ENCODE results near the gene USP1.

Gene USP1

GRCh38 chr1:62426794-62427193 is 10.1 kb upstream of the USP1 start:
- DNase-seq (ENCODE audit: low read depth in 2 of 3, low spot score in 2 of 3) = no peak

- DNase-seq (ENCODE audit: low read depth in 2 of 3, low spot score in 2 of 3) = no peak
Measured at GRCh38 chr1:62428351-62428750, 8.5 kb upstream of the USP1 start.

DNA sequence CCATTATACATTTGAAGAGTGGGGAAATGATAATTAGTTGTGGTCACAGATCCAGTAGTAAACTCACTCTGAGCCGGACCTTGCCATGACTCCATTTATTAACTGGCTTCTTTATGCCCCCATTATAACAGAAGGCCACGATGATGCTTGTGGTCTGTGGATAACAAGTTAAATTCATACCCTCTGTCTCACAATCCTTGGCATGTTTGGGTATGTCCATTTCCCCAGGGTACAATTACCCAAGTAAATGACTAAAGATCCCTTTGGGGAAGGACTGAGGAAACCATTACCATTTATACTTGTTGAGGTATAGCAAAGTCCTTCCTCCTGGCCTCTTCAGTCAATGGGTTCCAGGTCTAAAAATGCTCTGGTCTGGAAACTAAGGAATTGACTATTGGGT is 7.3 kb upstream of the USP1 start:
- DNase-seq (ENCODE audit: low read depth in 2 of 3, low spot score in 2 of 3) = no peak

GRCh38 chr1:62433861-62434617 is 2.8 kb upstream of the USP1 start:
- no peak for DNase-seq (ENCODE audit: low read depth in 2 of 3, low spot score in 2 of 3)

DNA sequence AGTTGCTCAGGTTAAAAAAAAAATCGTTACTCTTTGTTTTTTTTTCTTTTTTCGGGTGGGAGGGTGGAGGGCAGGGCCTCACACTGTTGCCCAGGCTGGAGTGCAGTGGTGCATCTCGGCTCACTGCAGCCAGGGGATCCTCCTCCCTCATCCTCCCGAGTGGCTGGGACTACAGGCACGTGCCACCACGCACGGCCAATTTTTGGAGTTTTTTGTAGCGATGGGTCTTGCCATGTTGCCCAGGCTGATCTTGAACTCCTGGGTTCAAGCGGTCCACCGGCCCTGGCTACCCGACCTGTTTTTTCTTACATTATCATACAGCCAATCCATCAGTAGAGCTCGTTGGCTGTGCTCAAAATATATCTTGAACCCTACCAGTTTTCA is 2.2 kb upstream of the USP1 start:
- no peak for DNase-seq (ENCODE audit: low read depth in 2 of 3, low spot score in 2 of 3)

DNA sequence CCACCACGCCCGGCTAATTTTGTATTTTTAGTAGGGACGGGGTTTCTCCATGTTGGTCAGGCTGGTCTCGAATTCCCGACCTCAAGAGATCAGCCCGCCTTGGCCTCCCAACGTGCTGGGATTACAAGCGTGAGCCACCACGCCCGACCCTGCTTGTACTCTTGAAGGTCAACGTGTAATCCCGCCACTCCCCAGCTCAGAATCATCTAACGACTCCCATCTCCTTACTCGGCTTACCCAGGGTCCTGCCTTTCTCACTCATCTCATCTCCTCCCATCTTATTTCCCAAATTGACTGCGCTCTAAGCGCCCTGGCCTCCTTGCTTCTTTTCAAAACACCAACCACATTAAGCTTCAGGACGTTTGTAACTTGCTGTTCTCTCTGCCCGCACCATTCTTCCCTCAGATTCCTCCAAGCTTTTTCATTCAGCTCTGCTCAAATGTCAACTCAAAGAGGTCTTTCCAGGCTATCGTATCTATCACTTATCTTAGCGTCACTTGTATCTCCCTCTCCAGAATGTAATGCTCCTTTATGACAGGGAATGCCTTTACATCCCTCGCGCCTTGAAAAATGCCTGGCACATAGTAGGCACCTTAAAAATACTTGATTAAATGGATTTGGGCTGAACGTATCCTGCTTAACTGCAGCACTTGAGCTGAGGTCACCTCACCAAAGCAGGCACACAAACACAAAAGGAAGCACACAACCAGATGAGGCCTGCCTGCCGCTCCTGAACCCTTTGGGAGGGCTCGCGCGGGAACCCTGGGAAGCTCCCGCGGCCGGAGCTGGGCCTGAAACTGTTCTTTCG is 1.4 kb upstream of the USP1 start:
- no peak for DNase-seq (ENCODE audit: low read depth in 2 of 3, low spot score in 2 of 3)

GRCh38 chr1:62436039-62436465 is 797 bp upstream of the USP1 start:
- peak; percentile 83 to 95 (median 84) for DNase-seq (ENCODE audit: low read depth in 2 of 3, low spot score in 2 of 3)

DNA sequence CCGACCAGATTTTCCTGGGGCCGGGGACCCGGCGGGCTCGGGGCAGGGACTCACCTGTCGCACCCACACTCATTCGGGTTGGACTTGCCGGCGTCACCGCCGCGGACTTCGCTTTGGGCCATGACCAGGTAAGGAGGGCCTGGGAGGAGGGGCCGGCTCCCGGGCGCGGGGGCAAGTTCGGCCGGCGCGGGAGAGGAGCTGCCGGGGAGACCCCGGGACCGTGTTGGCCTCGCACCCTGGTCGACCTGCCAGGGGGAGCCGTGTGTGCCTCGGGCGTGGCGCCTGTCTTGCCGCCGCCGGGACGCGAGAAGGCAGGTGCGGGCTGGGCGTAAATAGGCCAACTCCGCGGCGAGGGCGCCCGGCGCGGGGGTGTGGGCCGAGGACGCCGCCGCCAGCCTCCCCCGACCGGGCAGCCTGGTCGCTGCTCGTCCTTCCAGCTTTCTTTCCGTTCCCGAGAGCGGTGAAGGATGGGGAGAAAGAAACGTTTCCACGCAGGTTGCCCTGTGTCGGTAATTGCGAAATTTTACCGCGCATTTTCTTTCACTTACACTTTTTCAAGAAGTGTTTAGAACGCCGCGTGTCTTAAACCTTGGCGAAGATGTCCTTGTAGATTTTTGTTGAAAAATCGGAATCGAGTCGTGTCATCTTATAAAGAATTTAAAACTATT is 558 bp downstream of the USP1 start:
- DNase-seq (ENCODE audit: low read depth in 2 of 3, low spot score in 2 of 3) = peak in 2 of 3 experiments; percentile 25 to 33

- no peak for DNase-seq (ENCODE audit: low read depth in 2 of 3, low spot score in 2 of 3)
Measured at GRCh38 chr1:62438163-62438562, 1.3 kb downstream of the USP1 start.

DNA sequence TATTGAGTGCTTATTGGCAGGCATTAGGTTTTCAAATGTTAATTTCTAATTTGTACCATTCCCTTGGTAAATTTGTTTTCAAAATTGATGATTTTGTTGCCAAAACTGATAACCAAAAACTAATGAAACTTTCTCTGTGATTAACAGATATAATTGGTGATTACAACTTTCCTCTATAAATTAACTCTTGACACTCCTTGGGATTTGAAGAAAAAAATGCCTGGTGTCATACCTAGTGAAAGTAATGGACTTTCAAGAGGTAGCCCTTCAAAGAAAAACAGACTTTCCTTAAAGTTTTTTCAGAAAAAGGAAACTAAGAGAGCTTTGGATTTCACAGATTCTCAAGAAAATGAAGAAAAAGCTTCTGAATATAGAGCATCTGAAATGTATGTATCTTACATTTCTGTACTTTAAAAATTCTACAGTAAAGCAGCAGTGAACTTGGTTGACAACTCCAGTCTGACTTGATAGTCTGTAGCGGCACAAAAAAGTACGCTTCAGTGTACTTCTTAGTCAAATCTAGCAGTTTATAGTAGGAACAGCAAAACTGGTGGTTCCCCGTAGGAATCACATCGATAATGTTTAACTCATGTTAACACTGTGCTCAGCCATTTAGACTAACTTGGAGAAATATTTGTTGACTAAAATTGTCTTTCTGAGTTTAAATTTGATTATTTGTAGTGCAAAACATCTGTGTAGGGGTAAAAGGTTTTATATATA is 3.0 kb downstream of the USP1 start:
- DNase-seq (ENCODE audit: low read depth in 2 of 3, low spot score in 2 of 3) = no peak

GRCh38 chr1:62444701-62445100 is 7.9 kb downstream of the USP1 start:
- no peak for DNase-seq (ENCODE audit: low read depth in 2 of 3, low spot score in 2 of 3)

- DNase-seq (ENCODE audit: low read depth in 2 of 3, low spot score in 2 of 3) = no peak
Measured at GRCh38 chr1:62448221-62448933, 11.5 kb downstream of the USP1 start.

GRCh38 chr1:62450301-62450700 is 13.5 kb downstream of the USP1 start:
- DNase-seq (ENCODE audit: low read depth in 2 of 3, low spot score in 2 of 3) = no peak

DNA sequence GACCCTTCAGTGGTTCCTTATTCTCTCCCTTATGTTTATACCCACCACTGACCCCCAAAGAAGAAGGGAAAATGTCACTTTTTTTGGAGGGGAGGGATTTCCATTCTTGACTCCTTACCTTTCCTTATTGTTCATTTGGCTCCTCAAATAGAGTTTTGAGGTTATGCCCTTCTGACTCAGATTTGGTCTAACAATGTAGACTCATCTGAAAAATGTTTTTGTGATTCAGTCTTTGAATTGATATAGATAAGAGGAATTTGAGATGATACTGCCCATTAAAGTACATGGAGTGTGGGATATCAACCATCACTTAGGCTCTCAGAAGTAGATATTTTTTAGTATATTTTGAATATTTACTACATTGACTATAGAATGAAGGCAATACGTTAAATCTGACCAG is 16.1 kb downstream of the USP1 start:
- DNase-seq (ENCODE audit: low read depth in 2 of 3, low spot score in 2 of 3) = no peak

DNA sequence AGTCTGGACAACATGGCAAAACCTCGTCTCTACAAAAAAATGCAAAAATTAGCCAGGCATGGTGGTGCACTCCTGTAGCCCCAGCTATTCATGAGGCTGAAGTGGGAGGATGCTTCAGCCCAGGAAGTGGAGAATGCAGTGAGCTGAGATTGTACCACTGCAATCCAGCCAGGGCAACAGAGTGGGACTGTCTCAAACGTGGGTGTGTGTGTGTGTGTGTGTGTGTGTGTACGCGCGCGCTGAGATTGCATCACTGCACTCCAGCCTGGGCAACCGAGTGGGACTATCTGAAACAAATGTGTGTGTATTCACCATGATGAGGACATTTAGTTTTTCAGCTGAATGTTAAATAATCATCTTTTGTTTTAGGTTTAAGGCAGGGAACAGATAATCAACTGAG is 21.1 kb downstream of the USP1 start:
- DNase-seq (ENCODE audit: low read depth in 2 of 3, low spot score in 2 of 3) = no peak

DNA sequence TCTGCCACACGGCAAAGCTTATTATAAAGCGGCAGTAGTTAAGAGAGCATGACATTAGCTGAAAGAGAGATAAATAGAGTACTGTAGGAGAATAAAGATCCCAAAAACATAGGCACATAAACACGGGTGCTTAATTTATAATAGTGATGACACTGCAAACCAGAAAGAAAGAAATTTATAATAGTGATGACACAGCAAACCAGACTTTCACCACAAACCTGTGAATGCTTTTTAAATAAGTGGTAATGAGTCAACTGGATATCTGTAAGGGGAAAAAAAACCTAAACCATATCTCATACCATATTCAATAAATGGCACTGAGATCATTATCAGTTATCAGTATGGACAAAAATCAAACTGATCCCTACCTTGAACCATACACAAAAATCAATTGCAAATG is 25.5 kb downstream of the USP1 start:
- no peak for DNase-seq (ENCODE audit: low read depth in 2 of 3, low spot score in 2 of 3)

GRCh38 chr1:62467092-62467491 is 30.2 kb downstream of the USP1 start:
- no peak for DNase-seq (ENCODE audit: low read depth in 2 of 3, low spot score in 2 of 3)

- DNase-seq (ENCODE audit: low read depth in 2 of 3, low spot score in 2 of 3) = no peak
Measured at GRCh38 chr1:62476525-62477219, 39.8 kb downstream of the USP1 start.

- DNase-seq (ENCODE audit: low read depth in 2 of 3, low spot score in 2 of 3) = no peak
Measured at GRCh38 chr1:62481681-62482080, 44.8 kb downstream of the USP1 start.

DNA sequence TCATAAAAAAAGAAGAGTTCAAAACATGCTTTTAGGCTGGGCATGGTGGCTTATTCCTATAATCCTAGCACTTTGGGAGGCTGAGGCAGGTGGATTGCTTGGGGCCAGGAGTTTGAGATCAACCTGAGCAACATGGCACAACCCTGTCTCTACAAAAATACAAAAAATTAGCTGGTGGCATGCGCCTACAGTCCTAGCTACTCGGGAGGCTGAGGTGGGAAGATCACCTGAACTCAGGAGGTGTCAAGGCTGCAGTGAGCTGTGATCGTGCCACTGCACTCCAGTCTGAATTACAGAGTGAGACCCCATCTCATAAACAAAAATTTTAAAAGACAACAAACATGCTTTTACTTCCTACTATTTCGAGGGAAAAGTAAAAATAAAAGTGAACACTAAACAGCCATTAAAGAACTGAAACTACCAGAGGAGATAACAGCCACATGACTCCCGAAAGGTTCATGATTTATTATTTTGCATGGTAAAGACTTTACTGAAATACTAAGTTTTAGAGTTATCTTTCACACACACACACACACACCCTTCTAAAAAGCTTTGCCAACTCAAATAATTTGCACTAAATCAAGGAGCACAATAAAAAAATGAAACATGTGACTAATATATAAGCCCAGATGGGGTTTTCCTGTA is 48.1 kb downstream of the USP1 start:
- DNase-seq (ENCODE audit: low read depth in 2 of 3, low spot score in 2 of 3) = no peak

Data from activated CD8-positive, alpha-beta memory T cell treated with anti-CD3 and anti-CD28 coated beads for 48 hours (primary cell).